Breast epithelium (tissue), 4 donors: Measurements from ENCODE around the gene CDK14. TPM values are rescaled to one million over a fixed set of nuclear protein-coding genes. Genes with fewer than 3 reads are reported as not detected.

Experiments
- DNase-seq, 2 donors: peaks; one replicate each; pipeline ENCODE4 v3.0.0-alpha.2; 2019; ENCODE audit warnings: low spot score in 2 of 2
- H3K27ac ChIP-seq, 2 donors: fragments of 200-600 bp; sonication (generic) in 1 of 2; one replicate each; pipeline ENCODE4 v1.5.1; 2016 to 2019; ENCODE audit warnings: mild to moderate bottlenecking in 1 of 2
- H3K27me3 ChIP-seq, 2 donors: fragments of 200-600 bp; sonication (generic) in 1 of 2; one replicate each; pipeline versions ENCODE4 v1.5.1 to v1.6.0; 2017 to 2019; ENCODE audit warnings: control low read depth in 1 of 2, mild to moderate bottlenecking in 1 of 2
- H3K36me3 ChIP-seq: fragments of 200-600 bp; one replicate; pipeline ENCODE4 v1.5.1; 2019
- H3K4me1 ChIP-seq, 2 donors: fragments of 200-600 bp; sonication (generic); one replicate each; pipeline ENCODE4 v1.5.1; 2016 to 2019; ENCODE audit warnings: control low read depth in 1 of 2
- H3K4me3 ChIP-seq, 3 donors: fragments of 200-600 bp; sonication (generic); 1 replicate in 2 of 3; 2 replicates in 1 of 3; pipeline ENCODE4 v1.5.1; 2016 to 2019; ENCODE audit warnings: mild to moderate bottlenecking in 3 of 3, moderate library complexity in 2 of 3
- H3K9me3 ChIP-seq, 2 donors: fragments of 200-600 bp; sonication (generic) in 1 of 2; one replicate each; pipeline ENCODE4 v1.5.1; 2016 to 2019; ENCODE audit warnings: control low read depth in 1 of 2
- CTCF ChIP-seq, 3 donors: fragments of 450-650 bp; IDR thresholded peaks; one replicate each; pipeline ENCODE4 v1.5.1; 2016 to 2017; ENCODE audit warnings: antibody characterized with exemption in 3 of 3, mild to moderate bottlenecking in 3 of 3, moderate library complexity in 3 of 3
- POLR2A ChIP-seq: fragments of 450-650 bp; IDR thresholded peaks from one replicate; pipeline ENCODE4 v1.6.1; 2016; ENCODE audit warnings: antibody characterized with exemption, mild to moderate bottlenecking, moderate library complexity
- POLR2AphosphoS5 ChIP-seq, 3 donors: sonication (generic); formaldehyde crosslinking; IDR thresholded peaks; one replicate each; pipeline ENCODE4 v1.6.1; 2017; ENCODE audit warnings: antibody characterized with exemption in 3 of 3
- intact Hi-C: fragments of 100-400 bp; cut with DNase I; formaldehyde crosslinking; loops from one replicate; pipeline ENCODE4 v1.15.1; 2023; ENCODE audit warnings: low total_unique reads
- total RNA-seq, 3 donors: library from RNA; depleted of rRNA; stranded (reverse); fragments of >200 nt; gene quantifications; one replicate each; pipeline ENCODE4 v1.1.0, GENCODE V29; 2016

Gene CDK14
- total RNA-seq, 3 donors from 2014 or later = 16.3 to 64.7 (median 29.8) TPM

- intact Hi-C loops = no loop called here
Observed at GRCh38 chr7:91090684-91091083, 494.6 kb downstream of the CDK14 start.

GRCh38 chr7:91091631-91092030 is 495.5 kb downstream of the CDK14 start:
- H3K27me3 ChIP-seq = no peaks in the 10 kb centered on the region
- TF ChIP-seq POLR2AphosphoS5 (IDR thresholded peaks at IDR 0.05) = no peak
- TF ChIP-seq CTCF (IDR thresholded peaks at IDR 0.05) = no peak
- no peak for TF ChIP-seq POLR2A
- no peak overlapping the region for H3K4me3 ChIP-seq
- DNase-seq = no peak
- H3K27ac ChIP-seq = no peak overlapping the region
- H3K36me3 ChIP-seq = no peaks in the 10 kb centered on the region
- intact Hi-C loops = no loop called here
- no peaks in the 10 kb centered on the region for H3K9me3 ChIP-seq
- H3K4me1 ChIP-seq = no peaks in the 10 kb centered on the region

More at GRCh38 chr7:91090684-91091083, 494.6 kb downstream of the CDK14 start:
- no peaks in the 10 kb centered on the region for H3K9me3 ChIP-seq
- H3K27ac ChIP-seq = no peak overlapping the region
- no peak for DNase-seq
- H3K27me3 ChIP-seq = no peaks in the 10 kb centered on the region
- no peaks in the 10 kb centered on the region for H3K4me1 ChIP-seq
- TF ChIP-seq POLR2AphosphoS5 (IDR thresholded peaks at IDR 0.05) (no peak), POLR2A (no peak), CTCF (IDR thresholded peaks at IDR 0.05) (no peak)
- H3K4me3 ChIP-seq = no peak overlapping the region
- H3K36me3 ChIP-seq = no peaks in the 10 kb centered on the region

GRCh38 chr7:91093181-91093580 is 497.1 kb downstream of the CDK14 start:
- intact Hi-C loops = no loop called here
- TF ChIP-seq POLR2A (no peak), CTCF (IDR thresholded peaks at IDR 0.05) (no peak), POLR2AphosphoS5 (IDR thresholded peaks at IDR 0.05) (no peak)
- DNase-seq = no peak
- no peak overlapping the region for H3K4me3 ChIP-seq
- no peaks in the 10 kb centered on the region for H3K4me1 ChIP-seq
- no peaks in the 10 kb centered on the region for H3K36me3 ChIP-seq
- no peaks in the 10 kb centered on the region for H3K9me3 ChIP-seq
- H3K27me3 ChIP-seq = no peaks in the 10 kb centered on the region
- no peak overlapping the region for H3K27ac ChIP-seq

GRCh38 chr7:91098566-91098965 is 502.4 kb downstream of the CDK14 start:
- Histone ChIP-seq H3K36me3 (no peaks in the 10 kb centered on the region), H3K4me1 (no peaks in the 10 kb centered on the region), H3K27me3 (no peaks in the 10 kb centered on the region), H3K27ac (no peak overlapping the region), H3K9me3 (no peaks in the 10 kb centered on the region), H3K4me3 (no peak overlapping the region)
- DNase-seq = no peak
- no peak for TF ChIP-seq CTCF (IDR thresholded peaks at IDR 0.05)
- no peak for TF ChIP-seq POLR2AphosphoS5 (IDR thresholded peaks at IDR 0.05)
- TF ChIP-seq POLR2A = no peak
- intact Hi-C loops = no loop called here

GRCh38 chr7:91103363-91103762 is 507.2 kb downstream of the CDK14 start:
- H3K27me3 ChIP-seq = no peaks in the 10 kb centered on the region
- H3K4me3 ChIP-seq = no peak overlapping the region
- no peaks in the 10 kb centered on the region for H3K36me3 ChIP-seq
- no peaks in the 10 kb centered on the region for H3K9me3 ChIP-seq
- DNase-seq = no peak
- H3K27ac ChIP-seq = no peak overlapping the region
- intact Hi-C loops = no loop called here
- TF ChIP-seq POLR2A = no peak
- no peak for TF ChIP-seq POLR2AphosphoS5 (IDR thresholded peaks at IDR 0.05)
- H3K4me1 ChIP-seq = no peaks in the 10 kb centered on the region

GRCh38 chr7:91107460-91107859 is 511.3 kb downstream of the CDK14 start:
- Histone ChIP-seq H3K36me3 (no peaks in the 10 kb centered on the region), H3K4me1 (no peaks in the 10 kb centered on the region), H3K9me3 (no peaks in the 10 kb centered on the region), H3K27ac (no peak overlapping the region), H3K27me3 (no peaks in the 10 kb centered on the region), H3K4me3 (no peak overlapping the region)
- TF ChIP-seq CTCF (IDR thresholded peaks at IDR 0.05) = no peak
- TF ChIP-seq POLR2AphosphoS5 (IDR thresholded peaks at IDR 0.05) = no peak
- TF ChIP-seq POLR2A = no peak
- no peak for DNase-seq
- intact Hi-C loops = no loop called here
